HG02642 (cell line): ENCODE measurements around the gene KRT14.

ENCODE experiments used
- ATAC-seq: cut with Tn5 transposase; IDR thresholded peaks from one replicate; pipeline ENCODE4 v1.9.1; 2021; ENCODE audit warnings: mild to moderate bottlenecking; ENCODE audit not compliant: unreplicated experiment, poor library complexity

The KRT14 gene

GRCh38 chr17:41533613-41534012 is 53.1 kb downstream of the KRT14 start:
- no peak for ATAC-seq

GRCh38 chr17:41532947-41533570 is 53.6 kb downstream of the KRT14 start:
- ATAC-seq = no peak
